ENCODE results near the gene GRM1.

GRM1 gene

GRCh38 chr6:146337376-146337775, 308.5 kb downstream of the GRM1 start:
- no peak for FAIRE-seq

- FAIRE-seq, result no peak
Measured at GRCh38 chr6:146339716-146340115, 310.9 kb downstream of the GRM1 start.

- FAIRE-seq, result no peak
Measured at GRCh38 chr6:146341493-146342230, 312.8 kb downstream of the GRM1 start.

- no peak for FAIRE-seq
Measured at GRCh38 chr6:146345598-146345997, 316.7 kb downstream of the GRM1 start.

- FAIRE-seq, result no peak
Measured at GRCh38 chr6:146347090-146347489, 318.2 kb downstream of the GRM1 start.

GRCh38 chr6:146347690-146348089, 318.8 kb downstream of the GRM1 start:
- no peak for FAIRE-seq

- FAIRE-seq, result no peak
Measured at GRCh38 chr6:146351018-146351417, 322.2 kb downstream of the GRM1 start.

GRCh38 chr6:146352163-146352562, 323.3 kb downstream of the GRM1 start:
- FAIRE-seq, result no peak

GRCh38 chr6:146354451-146354850, 325.6 kb downstream of the GRM1 start:
- FAIRE-seq, result no peak

- FAIRE-seq, result no peak
Measured at GRCh38 chr6:146355521-146356100, 326.7 kb downstream of the GRM1 start.

GRCh38 chr6:146357578-146358430, 328.9 kb downstream of the GRM1 start:
- FAIRE-seq, result no peak

- FAIRE-seq, result no peak
Measured at GRCh38 chr6:146358431-146359046, 329.7 kb downstream of the GRM1 start.

GRCh38 chr6:146359131-146359530, 330.3 kb downstream of the GRM1 start:
- FAIRE-seq, result no peak

- FAIRE-seq, result no peak
Measured at GRCh38 chr6:146361128-146361924, 332.5 kb downstream of the GRM1 start.

GRCh38 chr6:146363838-146364607, 335.2 kb downstream of the GRM1 start:
- no peak for FAIRE-seq

- no peak for FAIRE-seq
Measured at GRCh38 chr6:146364816-146365594, 336.1 kb downstream of the GRM1 start.

- FAIRE-seq, result no peak
Measured at GRCh38 chr6:146367061-146367460, 338.2 kb downstream of the GRM1 start.

GRCh38 chr6:146369866-146370265, 341.0 kb downstream of the GRM1 start:
- FAIRE-seq, result no peak

GRCh38 chr6:146381486-146381885, 352.6 kb downstream of the GRM1 start:
- no peak for FAIRE-seq

GRCh38 chr6:146388736-146389364, 360.0 kb downstream of the GRM1 start:
- no peak for FAIRE-seq
